ENCODE measurements around the gene ADAM10. TPM values are rescaled to one million over a fixed set of nuclear protein-coding genes. Genes with fewer than 3 reads are reported as not detected.

The ADAM10 gene
- total RNA-seq, 1 donor from 2014 or later, result 140 TPM

DNA sequence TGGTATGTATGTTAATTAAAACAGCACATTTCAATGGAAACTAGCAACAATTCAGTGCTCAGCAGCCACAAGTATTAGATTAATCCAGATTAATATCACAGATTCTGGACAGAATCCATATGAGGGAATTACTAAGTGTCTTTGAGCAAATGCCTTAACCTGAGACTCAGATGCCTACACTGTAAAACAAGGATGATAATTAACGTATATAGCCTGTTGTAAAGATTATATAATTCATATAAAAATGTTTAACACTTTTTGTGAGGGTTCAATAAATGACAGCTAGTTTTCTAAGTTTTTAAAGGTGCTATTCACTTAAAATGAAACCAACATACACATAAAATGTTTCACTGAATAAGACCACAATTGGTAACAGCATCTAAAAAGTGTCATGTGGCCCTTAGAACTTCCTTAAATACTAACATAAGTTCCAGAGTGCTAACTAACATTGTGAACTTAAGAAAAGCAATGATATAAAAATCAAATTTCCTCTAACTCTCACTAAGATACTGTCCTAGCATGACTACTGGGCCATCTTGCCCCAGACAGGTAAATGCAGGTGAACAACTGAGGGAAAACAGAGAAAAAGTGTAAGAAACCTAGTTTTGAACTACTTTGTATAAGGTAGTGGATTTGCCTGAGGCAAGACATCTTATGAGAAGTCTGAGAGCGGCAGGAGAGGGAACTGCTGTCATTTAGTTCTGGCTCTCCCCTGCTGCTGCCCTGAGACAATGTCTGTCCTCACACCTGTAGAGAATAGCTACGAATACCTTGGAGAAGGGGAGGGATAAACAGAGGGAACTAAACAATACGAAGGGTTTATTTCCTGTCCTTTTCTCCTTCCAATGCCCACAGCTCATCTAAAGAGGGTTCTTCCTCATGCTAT, 151.3 kb downstream of the ADAM10 start:
- Mint-ChIP-seq H3K36me3 (ENCODE audit: unreplicated experiment) (no peaks in the 10 kb centered on the region), H3K4me1 (ENCODE audit: low read depth, unreplicated experiment) (peaks cover 3% of the 10 kb centered on the region)
- DNase-seq, result no peak

DNA sequence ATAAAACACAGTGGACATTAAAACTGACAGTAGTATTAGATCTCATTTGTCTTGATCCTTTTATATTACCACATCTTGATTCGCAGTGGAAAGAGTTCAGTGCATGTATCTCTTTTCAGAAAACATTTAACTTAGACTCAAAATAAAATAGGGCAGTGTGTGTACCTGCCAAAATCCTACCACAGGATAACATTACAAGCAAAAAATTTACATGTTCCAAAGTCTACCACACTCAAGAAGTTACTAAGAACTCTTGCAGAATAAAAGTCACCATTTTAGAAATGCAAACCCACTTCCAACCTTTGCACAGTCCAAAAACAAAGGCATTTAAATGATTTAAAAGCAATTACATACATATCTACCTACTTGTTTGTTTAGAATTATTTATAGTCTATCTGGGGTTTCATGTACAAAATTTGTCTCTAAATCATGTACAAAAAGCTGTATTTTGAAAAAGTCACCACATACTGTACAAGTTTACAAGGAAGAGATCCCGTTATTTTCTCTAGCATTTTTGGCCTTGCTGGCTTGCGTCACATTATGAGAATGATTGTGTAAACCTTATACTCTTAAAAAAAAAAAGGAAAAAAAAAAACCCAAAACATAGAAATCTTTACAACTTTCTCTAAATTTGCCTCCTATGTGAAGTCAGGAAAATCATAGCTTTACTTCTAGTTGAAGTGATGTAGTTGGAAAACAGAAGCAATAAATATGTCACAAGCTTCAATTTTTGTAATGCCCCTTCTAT, 153.8 kb downstream of the ADAM10 start:
- H3K27ac Mint-ChIP-seq (ENCODE audit: unreplicated experiment), result no peak overlapping the region

More for the DNA sequence above, 151.3 kb downstream of the ADAM10 start:
- Mint-ChIP-seq H3K4me3 (ENCODE audit: unreplicated experiment) (no peak overlapping the region), H3K27me3 (ENCODE audit: unreplicated experiment) (no peaks in the 10 kb centered on the region), H3K9me3 (ENCODE audit: unreplicated experiment) (no peaks in the 10 kb centered on the region), H3K27ac (ENCODE audit: unreplicated experiment) (no peak overlapping the region)
- no peak for TF ChIP-seq CTCF (IDR thresholded peaks at IDR 0.05; ENCODE audit: partially characterized antibody, unreplicated experiment)

GRCh38 chr15:58594898-58595297, 154.6 kb downstream of the ADAM10 start:
- Mint-ChIP-seq H3K9me3 (ENCODE audit: unreplicated experiment) (no peaks in the 10 kb centered on the region), H3K4me3 (ENCODE audit: unreplicated experiment) (no peak overlapping the region), H3K36me3 (ENCODE audit: unreplicated experiment) (no peaks in the 10 kb centered on the region), H3K27me3 (ENCODE audit: unreplicated experiment) (no peaks in the 10 kb centered on the region), H3K4me1 (ENCODE audit: low read depth, unreplicated experiment) (peaks cover 7% of the 10 kb centered on the region), H3K27ac (ENCODE audit: unreplicated experiment) (no peak overlapping the region)
- DNase-seq, result no peak
- no peak for TF ChIP-seq CTCF (IDR thresholded peaks at IDR 0.05; ENCODE audit: partially characterized antibody, unreplicated experiment)

More for the DNA sequence above, 153.8 kb downstream of the ADAM10 start:
- no peak for TF ChIP-seq CTCF (IDR thresholded peaks at IDR 0.05; ENCODE audit: partially characterized antibody, unreplicated experiment)
- Mint-ChIP-seq H3K4me3 (ENCODE audit: unreplicated experiment) (no peak overlapping the region), H3K9me3 (ENCODE audit: unreplicated experiment) (no peaks in the 10 kb centered on the region), H3K36me3 (ENCODE audit: unreplicated experiment) (no peaks in the 10 kb centered on the region), H3K27me3 (ENCODE audit: unreplicated experiment) (no peaks in the 10 kb centered on the region), H3K4me1 (ENCODE audit: low read depth, unreplicated experiment) (peaks cover 7% of the 10 kb centered on the region)
- DNase-seq, result no peak

GRCh38 chr15:58593870-58594269, 155.6 kb downstream of the ADAM10 start:
- Mint-ChIP-seq H3K9me3 (ENCODE audit: unreplicated experiment) (no peaks in the 10 kb centered on the region), H3K4me1 (ENCODE audit: low read depth, unreplicated experiment) (peaks cover 7% of the 10 kb centered on the region), H3K27ac (ENCODE audit: unreplicated experiment) (no peak overlapping the region), H3K4me3 (ENCODE audit: unreplicated experiment) (no peak overlapping the region), H3K36me3 (ENCODE audit: unreplicated experiment) (no peaks in the 10 kb centered on the region), H3K27me3 (ENCODE audit: unreplicated experiment) (no peaks in the 10 kb centered on the region)
- DNase-seq, result no peak
- no peak for TF ChIP-seq CTCF (IDR thresholded peaks at IDR 0.05; ENCODE audit: partially characterized antibody, unreplicated experiment)
